Effector memory CD4-positive, alpha-beta T cell (primary cell): ENCODE data around the gene PLA2G4A.

ENCODE experiments used
- DNase-seq, 3 donors: peaks; one replicate each; pipeline ENCODE4 v3.0.0-alpha.2; 2020
- H3K27ac ChIP-seq: 2 replicates; pipeline ENCODE4 v1.7.0; 2013; ENCODE audit warnings: mild to moderate bottlenecking, low read length, moderate library complexity; ENCODE audit not compliant: insufficient read depth, poor library complexity, severe bottlenecking
- H3K27me3 ChIP-seq: replicated peaks from 2 replicates; pipeline ENCODE4 v1.7.0; 2013; ENCODE audit warnings: mild to moderate bottlenecking, low read length; ENCODE audit not compliant: insufficient read depth, control insufficient read depth, poor library complexity, severe bottlenecking
- H3K36me3 ChIP-seq: 2 replicates; pipeline ENCODE4 v1.7.0; 2013; ENCODE audit warnings: mild to moderate bottlenecking, low read length, moderate library complexity; ENCODE audit not compliant: control insufficient read depth, insufficient read depth
- H3K4me1 ChIP-seq: 2 replicates; pipeline ENCODE4 v1.7.0; 2013; ENCODE audit warnings: low read length, mild to moderate bottlenecking; ENCODE audit not compliant: control insufficient read depth, insufficient read depth, poor library complexity, severe bottlenecking
- H3K4me3 ChIP-seq: 2 replicates; pipeline ENCODE4 v1.7.0; 2013; ENCODE audit warnings: low read length, low read depth, mild to moderate bottlenecking; ENCODE audit not compliant: insufficient read depth, poor library complexity, severe bottlenecking
- H3K9me3 ChIP-seq: 2 replicates; pipeline ENCODE4 v1.7.0; 2013; ENCODE audit warnings: mild to moderate bottlenecking, low read length, moderate library complexity; ENCODE audit not compliant: control insufficient read depth

PLA2G4A gene

DNA sequence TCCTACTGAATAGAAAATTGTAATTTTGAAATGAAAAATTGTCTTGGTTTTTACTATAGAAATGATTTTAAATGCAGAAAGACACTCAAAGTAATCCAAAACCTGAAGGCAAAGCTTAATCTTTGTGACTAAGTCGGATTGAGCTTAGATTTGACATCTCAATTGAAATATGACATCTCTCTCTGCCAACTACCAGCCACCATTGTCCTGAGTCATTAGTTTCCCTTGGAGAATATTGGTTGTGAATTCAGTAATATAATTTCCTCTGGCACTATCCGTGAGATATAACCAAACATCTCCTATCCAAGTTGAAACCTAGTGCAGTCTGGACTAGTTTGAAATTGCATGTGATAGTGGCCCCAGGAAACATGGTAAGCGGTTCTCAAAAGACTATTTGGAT, 37.1 kb downstream of the PLA2G4A start:
- H3K27me3 ChIP-seq = no peaks in the 10 kb centered on the region
- H3K36me3 ChIP-seq = no peaks in the 10 kb centered on the region
- no peaks in the 10 kb centered on the region for H3K4me1 ChIP-seq
- H3K27ac ChIP-seq = no peak overlapping the region
- no peak overlapping the region for H3K4me3 ChIP-seq
- no peaks in the 10 kb centered on the region for H3K9me3 ChIP-seq
- no peak for DNase-seq

DNA sequence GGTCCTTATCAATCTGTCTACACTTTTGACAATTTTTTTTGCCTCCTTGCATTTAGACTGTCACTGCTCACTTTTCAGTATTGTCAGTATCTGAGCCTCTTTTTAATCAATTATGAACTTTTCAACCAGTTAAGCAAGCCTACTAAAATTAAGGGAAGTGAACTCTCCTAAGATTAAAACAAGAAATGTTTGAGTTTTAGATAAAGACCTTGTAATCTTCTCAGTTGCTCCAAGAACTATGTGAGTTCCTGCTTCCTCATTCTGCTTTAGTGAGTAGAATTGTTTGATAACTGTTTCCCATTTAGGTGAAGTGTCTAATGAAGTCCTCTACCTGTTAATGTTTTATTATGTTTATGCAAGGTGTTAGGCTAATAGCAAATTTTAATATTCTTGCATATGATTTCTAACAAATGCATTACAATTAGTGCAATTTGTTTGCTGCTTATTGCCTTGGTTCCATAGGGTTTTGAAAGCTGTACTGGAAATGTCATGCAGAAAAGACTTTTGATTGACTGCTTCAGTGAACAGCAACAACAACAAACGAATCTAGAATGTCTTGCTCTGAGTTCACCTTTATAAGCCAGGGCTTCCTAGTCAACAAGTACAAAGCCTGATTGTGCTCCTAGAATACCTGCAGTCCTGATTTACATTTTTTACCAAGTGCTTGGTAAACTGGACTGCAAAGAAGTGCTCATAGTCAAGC, 40.9 kb downstream of the PLA2G4A start:
- Histone ChIP-seq H3K27me3 (no peaks in the 10 kb centered on the region), H3K27ac (no peak overlapping the region), H3K36me3 (no peaks in the 10 kb centered on the region), H3K4me3 (no peak overlapping the region), H3K9me3 (no peaks in the 10 kb centered on the region), H3K4me1 (no peaks in the 10 kb centered on the region)
- DNase-seq = no peak

DNA sequence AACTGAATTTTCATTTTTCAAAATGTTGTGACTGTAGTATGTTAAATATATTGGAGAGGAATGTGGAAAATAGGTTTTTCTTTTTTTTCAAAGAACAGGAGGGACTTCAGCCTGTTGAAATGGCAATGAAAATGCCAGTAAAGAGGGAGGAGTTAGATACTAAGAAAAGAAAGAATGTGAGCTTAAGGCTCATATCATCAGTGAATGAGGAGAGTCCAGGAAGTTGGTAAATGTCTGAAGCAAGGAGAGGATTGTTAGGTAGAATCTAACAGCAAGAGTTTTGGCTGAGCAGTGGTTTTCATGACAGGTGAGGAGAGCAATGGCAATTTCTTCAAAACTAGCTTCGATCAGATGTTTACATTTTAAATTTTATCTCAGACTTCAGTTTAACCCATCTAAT, 43.0 kb downstream of the PLA2G4A start:
- Histone ChIP-seq H3K4me3 (no peak overlapping the region), H3K27me3 (no peaks in the 10 kb centered on the region), H3K9me3 (no peaks in the 10 kb centered on the region), H3K36me3 (no peaks in the 10 kb centered on the region), H3K4me1 (no peaks in the 10 kb centered on the region), H3K27ac (no peak overlapping the region)
- DNase-seq = no peak

DNA sequence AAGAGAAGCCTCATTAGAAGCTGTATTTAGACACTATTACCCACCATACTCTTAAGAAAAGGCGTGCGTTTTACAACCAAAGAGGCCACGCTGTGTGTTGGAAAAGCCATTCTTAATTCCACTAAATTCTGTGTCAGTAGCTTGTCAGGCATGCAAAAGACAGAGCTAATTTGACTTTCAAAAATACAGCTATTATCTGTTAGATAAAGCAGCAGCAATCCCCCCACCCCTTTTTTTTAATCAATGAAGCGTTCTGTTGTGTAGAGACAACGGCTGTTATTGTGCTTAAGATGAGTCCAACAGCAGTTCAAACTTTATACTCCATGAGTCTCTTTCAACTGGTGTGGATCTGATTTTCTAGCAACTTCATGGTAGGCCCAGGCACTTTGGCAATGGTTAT, 43.5 kb downstream of the PLA2G4A start:
- H3K9me3 ChIP-seq = no peaks in the 10 kb centered on the region
- no peak overlapping the region for H3K27ac ChIP-seq
- H3K27me3 ChIP-seq = no peaks in the 10 kb centered on the region
- no peaks in the 10 kb centered on the region for H3K4me1 ChIP-seq
- H3K36me3 ChIP-seq = no peaks in the 10 kb centered on the region
- no peak overlapping the region for H3K4me3 ChIP-seq
- DNase-seq = no peak

DNA sequence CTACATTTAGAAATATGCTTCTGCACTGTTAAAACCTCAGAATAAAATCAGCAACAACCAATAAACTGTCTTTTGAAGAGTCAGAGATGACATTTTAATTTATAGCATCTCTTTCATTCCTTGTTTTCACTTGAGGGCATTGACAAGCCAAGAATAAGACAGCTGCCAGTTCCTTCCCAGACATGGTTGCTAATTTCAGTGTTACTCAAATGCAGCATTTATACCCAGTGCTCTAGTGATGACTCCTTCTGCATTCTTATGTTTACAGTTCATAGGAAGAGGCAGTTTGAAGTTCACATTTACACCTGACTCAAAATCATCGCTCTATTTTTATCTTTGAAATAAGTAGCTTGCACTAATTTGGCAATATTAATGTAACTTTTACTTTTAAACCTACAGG, 44.9 kb downstream of the PLA2G4A start:
- DNase-seq = no peak
- Histone ChIP-seq H3K4me3 (no peak overlapping the region), H3K27me3 (no peaks in the 10 kb centered on the region), H3K4me1 (no peaks in the 10 kb centered on the region), H3K36me3 (no peaks in the 10 kb centered on the region), H3K27ac (no peak overlapping the region), H3K9me3 (no peaks in the 10 kb centered on the region)

DNA sequence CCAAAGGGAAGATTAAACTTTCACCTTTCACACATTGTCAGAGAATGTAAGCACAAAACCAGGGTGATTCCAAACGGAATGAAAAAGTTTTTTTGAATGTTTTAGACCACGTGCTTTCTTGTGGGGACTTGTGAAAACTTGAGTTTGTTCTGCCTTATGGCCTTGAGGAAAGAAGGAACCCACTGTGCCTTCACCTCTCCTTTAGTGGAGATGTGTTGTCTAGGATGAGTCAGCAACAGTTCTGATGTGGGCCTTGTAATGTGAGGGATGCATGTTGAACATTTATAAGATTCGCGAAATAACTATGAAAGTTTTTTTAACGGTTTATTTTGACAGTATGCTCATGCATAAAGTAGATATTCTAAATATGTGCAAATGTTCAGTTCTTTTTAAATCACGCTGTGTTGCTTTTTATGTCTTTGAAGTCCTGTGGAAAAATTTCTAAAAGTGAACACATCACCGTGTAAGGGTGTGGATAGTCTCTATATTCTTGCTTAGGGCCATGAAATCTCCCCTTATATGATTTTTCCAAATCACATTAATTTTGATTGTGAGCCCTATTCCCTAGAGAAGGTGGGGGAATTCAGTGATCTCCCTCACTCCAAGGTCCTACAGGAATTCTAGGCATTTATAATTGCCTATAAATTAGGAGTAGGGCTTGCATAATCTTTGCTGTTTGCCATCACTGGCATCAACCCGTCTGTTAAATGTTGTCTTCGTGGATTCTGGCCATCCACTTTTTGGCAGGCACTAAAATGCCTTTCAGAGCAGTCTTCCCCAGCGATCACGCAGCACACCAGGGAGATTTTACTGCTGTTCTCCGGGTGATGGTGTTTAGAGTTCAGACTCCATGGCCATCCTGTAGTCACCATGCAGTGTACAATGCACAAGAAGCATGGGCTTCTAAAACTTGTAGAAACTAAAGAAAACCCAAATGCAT, 47.4 kb downstream of the PLA2G4A start:
- no peak for DNase-seq
- H3K27ac ChIP-seq = no peak overlapping the region
- no peaks in the 10 kb centered on the region for H3K27me3 ChIP-seq
- no peaks in the 10 kb centered on the region for H3K36me3 ChIP-seq
- H3K4me1 ChIP-seq = no peaks in the 10 kb centered on the region
- no peaks in the 10 kb centered on the region for H3K9me3 ChIP-seq
- no peak overlapping the region for H3K4me3 ChIP-seq

DNA sequence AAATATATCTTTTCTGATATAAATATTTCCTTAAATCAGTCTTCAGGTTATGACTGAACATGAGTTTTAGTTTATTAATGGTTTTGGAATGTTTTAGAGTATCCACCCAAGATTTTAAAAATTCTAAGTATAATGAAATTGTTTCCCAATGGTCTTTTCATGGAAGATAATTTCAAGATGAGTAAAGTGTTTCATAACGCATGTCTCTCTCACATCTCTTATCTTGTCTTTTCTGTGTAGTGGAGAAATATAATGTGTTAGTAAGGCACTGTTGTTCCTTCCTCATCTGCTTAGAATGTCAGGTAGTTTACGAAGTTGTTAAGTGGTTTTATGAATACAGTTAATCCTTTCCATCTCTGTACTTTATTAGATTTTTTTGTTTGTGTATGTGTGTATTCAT, 49.6 kb downstream of the PLA2G4A start:
- Histone ChIP-seq H3K4me1 (no peaks in the 10 kb centered on the region), H3K27ac (no peak overlapping the region), H3K9me3 (no peaks in the 10 kb centered on the region), H3K4me3 (no peak overlapping the region), H3K27me3 (no peaks in the 10 kb centered on the region), H3K36me3 (no peaks in the 10 kb centered on the region)
- no peak for DNase-seq

DNA sequence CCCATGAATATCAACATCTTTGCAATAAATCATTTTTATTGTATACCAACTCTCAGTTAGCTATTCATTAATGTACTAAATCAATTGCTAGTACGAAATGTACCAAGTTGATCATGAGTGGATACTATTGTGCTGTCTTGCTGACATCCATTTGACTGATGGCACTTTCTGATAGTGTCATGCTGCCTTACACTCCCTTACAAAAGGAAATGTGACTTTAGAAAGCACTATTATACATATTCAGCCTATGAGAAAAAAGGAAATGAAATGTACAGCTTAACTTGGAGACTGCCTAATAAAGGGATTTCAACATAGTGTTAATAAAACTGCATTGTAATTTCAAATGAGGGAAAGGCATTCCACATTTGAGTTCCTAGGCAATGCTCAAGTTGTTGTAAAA, 52.2 kb downstream of the PLA2G4A start:
- Histone ChIP-seq H3K9me3 (no peaks in the 10 kb centered on the region), H3K4me1 (no peaks in the 10 kb centered on the region), H3K4me3 (no peak overlapping the region), H3K27me3 (no peaks in the 10 kb centered on the region), H3K36me3 (no peaks in the 10 kb centered on the region), H3K27ac (no peak overlapping the region)
- DNase-seq = no peak

DNA sequence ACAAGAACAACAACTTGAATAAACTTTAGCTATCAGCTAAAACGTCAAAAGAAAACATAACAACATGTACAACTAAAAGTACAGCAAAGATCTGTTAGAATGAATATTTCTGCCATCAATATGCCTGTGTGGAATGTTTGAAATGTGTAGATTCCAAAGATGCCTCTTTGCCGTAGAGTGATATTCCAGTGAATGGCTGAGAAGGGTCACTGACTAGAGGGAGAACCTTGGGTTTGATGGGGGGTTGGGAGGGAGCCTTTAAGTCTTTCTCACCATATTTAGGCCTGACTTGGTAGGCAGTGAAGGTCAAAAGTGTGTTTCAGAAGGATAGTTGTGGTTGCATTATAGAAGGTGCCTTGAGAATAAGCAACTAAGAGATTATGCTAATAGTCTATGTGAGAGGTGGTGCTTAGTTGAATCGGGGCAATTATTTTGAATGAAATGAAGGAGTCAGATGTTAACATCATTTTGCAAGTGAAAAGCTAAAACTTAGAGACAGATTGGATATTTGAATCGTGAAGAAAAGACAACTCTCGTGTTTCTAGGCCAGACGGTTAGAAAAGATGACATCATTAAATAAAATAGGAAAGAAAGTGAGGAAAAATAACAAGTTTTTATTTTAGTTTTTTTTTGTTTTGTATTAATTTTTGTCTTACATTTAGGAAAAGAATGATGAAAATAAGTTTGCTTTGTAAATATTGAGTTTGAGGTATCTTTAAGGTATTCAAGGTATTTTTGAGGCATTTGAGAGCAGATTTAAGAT, 53.8 kb downstream of the PLA2G4A start:
- Histone ChIP-seq H3K9me3 (no peaks in the 10 kb centered on the region), H3K4me3 (no peak overlapping the region), H3K36me3 (no peaks in the 10 kb centered on the region), H3K4me1 (no peaks in the 10 kb centered on the region), H3K27ac (no peak overlapping the region), H3K27me3 (no peaks in the 10 kb centered on the region)
- DNase-seq = no peak

DNA sequence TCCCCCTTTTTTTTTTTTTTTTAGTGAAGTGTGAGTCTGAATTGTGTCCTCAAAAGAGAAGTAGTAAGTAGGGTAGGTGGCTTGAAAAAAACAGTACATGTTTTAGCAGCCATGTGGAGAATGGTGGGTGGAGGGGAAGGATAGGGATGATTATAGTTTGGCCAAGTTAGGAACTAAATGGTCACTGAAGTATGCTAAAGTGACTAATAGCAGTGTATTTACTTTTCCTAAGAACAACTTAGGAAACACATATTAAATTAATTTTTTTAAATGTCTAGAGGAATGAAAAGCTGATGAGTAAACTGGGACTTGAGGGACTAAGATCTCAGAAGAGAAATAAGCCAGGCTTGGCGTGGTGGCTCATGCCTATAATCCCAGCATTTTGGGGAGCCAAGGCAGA, 55.5 kb downstream of the PLA2G4A start:
- H3K4me3 ChIP-seq = no peak overlapping the region
- DNase-seq = no peak

More for the DNA sequence above, 55.5 kb downstream of the PLA2G4A start:
- no peak overlapping the region for H3K27ac ChIP-seq
- no peaks in the 10 kb centered on the region for H3K4me1 ChIP-seq
- no peaks in the 10 kb centered on the region for H3K27me3 ChIP-seq
- H3K9me3 ChIP-seq = no peaks in the 10 kb centered on the region
- no peaks in the 10 kb centered on the region for H3K36me3 ChIP-seq
